K562 (cell line): ENCODE results near the gene NTM. TPM values are rescaled to one million over a fixed set of nuclear protein-coding genes. Genes with fewer than 3 reads are reported as not detected.

Experiments
- ATAC-seq: fragments of 200-7000 bp; cut with Tn5 transposase; 3 replicates; pipeline ENCODE4 v1.9.1; 2020; ENCODE audit warnings: moderate library complexity
- BruUV-seq: library from RNA; stranded (reverse); fragments of 400-500 nt; replicated peaks from 2 replicates; lab custom pipeline; 2021; lab: Mats Ljungman, UMichigan
- CTCF ChIA-PET: fragments of 300-600 bp; formaldehyde crosslinking; extraction: SDS; loops from one replicate; lab custom pipeline; 2021; ENCODE audit warnings: low intra/inter-chr PET ratio; lab: Yijun Ruan, JAX
- POLR2A ChIA-PET: fragments of 300-600, 350-650 bp; sonication (Branson Sonifier 250); formaldehyde crosslinking; extraction: SDS; loops from one replicate; lab custom pipeline; 2021; ENCODE audit warnings: antibody characterized with exemption, inconsistent platforms; lab: Yijun Ruan, JAX
- DNase-seq, 4 experiments: peaks; one replicate each; pipeline versions ENCODE4 v3.0.0 to v3.0.0-alpha.2; 2011 to 2018; ENCODE audit warnings: low spot score in 3 of 4, mixed read lengths in 3 of 4; ENCODE audit errors: extremely low read depth in 1 of 4
- FAIRE-seq: peaks from 2 replicates; lab custom pipeline; 2011; peaks lifted over from hg19 to GRCh38; lab: Jason Lieb, UNC
- H2AFZ ChIP-seq: 2 replicates; pipeline ENCODE4 v1.6.0; 2011; ENCODE audit warnings: low read depth, low read length, control low read depth, inconsistent platforms
- H3K27ac ChIP-seq: fragments of 200-600 bp; 3 replicates; pipeline ENCODE4 v1.8.0; 2011; ENCODE audit warnings: low read depth, mild to moderate bottlenecking, control low read depth, inconsistent platforms, low read length, moderate library complexity, mixed read lengths; ENCODE audit errors: extremely low read depth
- H3K27me3 ChIP-seq, 2 experiments: fragments of 300-600 bp in 1 of 2; 2 replicates in 1 of 2; 3 replicates in 1 of 2; pipeline versions ENCODE4 v1.6.0 to v1.8.0; 2011; ENCODE audit warnings: inconsistent platforms in 2 of 2, low read length in 2 of 2, mild to moderate bottlenecking in 1 of 2, mixed read lengths in 1 of 2, moderate library complexity in 1 of 2; ENCODE audit not compliant: control insufficient read depth in 2 of 2, insufficient read depth in 2 of 2
- H3K36me3 ChIP-seq: fragments of 300-600 bp; 3 replicates; pipeline ENCODE4 v1.8.0; 2011; ENCODE audit warnings: mild to moderate bottlenecking, low read length, inconsistent platforms; ENCODE audit not compliant: control insufficient read depth, insufficient read depth
- H3K4me1 ChIP-seq, 2 experiments: fragments of 200-600 bp in 1 of 2; replicated peaks in 1 of 2; 2 replicates in 1 of 2; 3 replicates in 1 of 2; pipeline versions ENCODE4 v1.5.1 to v1.8.0; 2011; ENCODE audit warnings: inconsistent platforms in 2 of 2, low read length in 2 of 2, mild to moderate bottlenecking in 1 of 2, mixed read lengths in 1 of 2, moderate library complexity in 1 of 2; ENCODE audit not compliant: control insufficient read depth in 2 of 2, insufficient read depth in 2 of 2
- H3K4me2 ChIP-seq: 2 replicates; pipeline ENCODE4 v1.6.1; 2011; ENCODE audit warnings: low read length, control low read depth, inconsistent platforms, mixed read lengths; ENCODE audit not compliant: insufficient read depth
- H3K4me3 ChIP-seq: fragments of 200-600 bp; sonication (generic), shearing (Covaris generic); 2 replicates; pipeline ENCODE4 v1.5.1; 2016; ENCODE audit warnings: control low read depth, inconsistent platforms
- H3K79me2 ChIP-seq: fragments of 200-600 bp; 3 replicates; pipeline ENCODE4 v1.8.0; 2011; ENCODE audit warnings: low read length, inconsistent platforms; ENCODE audit not compliant: control insufficient read depth, insufficient read depth
- H3K9ac ChIP-seq, 2 experiments: 2 replicates each; pipeline versions ENCODE4 v1.6.0 to v1.6.1; 2011; ENCODE audit warnings: low read depth in 2 of 2, low read length in 2 of 2, control low read depth in 1 of 2, inconsistent platforms in 1 of 2, mild to moderate bottlenecking in 1 of 2, mixed read lengths in 1 of 2; ENCODE audit not compliant: insufficient read depth in 1 of 2
- H3K9me1 ChIP-seq: one replicate; pipeline ENCODE4 v1.6.0; 2011; ENCODE audit warnings: inconsistent platforms, mild to moderate bottlenecking, low read length, moderate library complexity; ENCODE audit not compliant: control insufficient read depth, insufficient read depth
- H3K9me3 ChIP-seq: replicated peaks from 2 replicates; pipeline ENCODE4 v1.5.1; 2011; ENCODE audit warnings: low read depth, low read length, inconsistent platforms; ENCODE audit not compliant: control insufficient read depth, insufficient read depth
- H4K20me1 ChIP-seq: replicated peaks from 2 replicates; pipeline ENCODE4 v1.6.1; 2011; ENCODE audit warnings: low read length, inconsistent platforms, mixed read lengths; ENCODE audit not compliant: control insufficient read depth, insufficient read depth
- CBFB ChIP-seq: sonication (generic); formaldehyde crosslinking; IDR thresholded peaks from 2 replicates; pipeline ENCODE4 v1.4.0; 2020; ENCODE audit warnings: mild to moderate bottlenecking, missing genetic modification reagents
- ETV5 ChIP-seq: sonication (generic); formaldehyde crosslinking; IDR thresholded peaks from 2 replicates; pipeline ENCODE4 v1.4.0; 2020; ENCODE audit warnings: low read depth, mild to moderate bottlenecking, missing genetic modification reagents
- RBFOX2 ChIP-seq: fragments of 200-400 bp; formaldehyde crosslinking; IDR thresholded peaks from 2 replicates; pipeline ENCODE4 v1.6.1; 2017; ENCODE audit warnings: low read depth, mild to moderate bottlenecking, low read length, moderate library complexity
- RBM14 ChIP-seq: fragments of 200-400 bp; formaldehyde crosslinking; IDR thresholded peaks from 2 replicates; pipeline ENCODE4 v1.6.1; 2018; ENCODE audit warnings: low read depth, mild to moderate bottlenecking, low read length, moderate library complexity, borderline replicate concordance; ENCODE audit not compliant: insufficient read depth
- RBM25 ChIP-seq: fragments of 200-400 bp; formaldehyde crosslinking; IDR thresholded peaks from 2 replicates; pipeline ENCODE4 v1.6.1; 2018; ENCODE audit warnings: low read length, low read depth, moderate library complexity; ENCODE audit not compliant: severe bottlenecking
- SETDB1 ChIP-seq: IDR thresholded peaks from one replicate; pipeline ENCODE4 v1.6.1; 2012; ENCODE audit warnings: low read length, control low read depth, inconsistent platforms
- TAF1 ChIP-seq: IDR thresholded peaks from 2 replicates; pipeline ENCODE4 v1.6.1; 2011; ENCODE audit warnings: mild to moderate bottlenecking, low read length, moderate library complexity; ENCODE audit not compliant: insufficient read depth, control insufficient read depth, severe bottlenecking; ENCODE audit errors: extremely low read depth
- TEAD2 ChIP-seq: fragments of 450-650 bp; IDR thresholded peaks from 2 replicates; pipeline ENCODE4 v1.6.1; 2016; ENCODE audit warnings: missing genetic modification characterization, control low read depth, missing compliant biosample characterization
- THRAP3 ChIP-seq: fragments of 450-650 bp; IDR thresholded peaks from 2 replicates; pipeline ENCODE4 v1.6.1; 2016; ENCODE audit warnings: mild to moderate bottlenecking, inconsistent platforms, borderline replicate concordance
- ZKSCAN3 ChIP-seq: fragments of 250-450 bp; sonication (Bioruptor Pico); IDR thresholded peaks from 2 replicates; pipeline ENCODE4 v1.4.0; 2020
- ZNF311 ChIP-seq: fragments of 250-450 bp; sonication (Bioruptor Pico); IDR thresholded peaks from 2 replicates; pipeline ENCODE4 v1.4.0; 2020; ENCODE audit warnings: mild to moderate bottlenecking, moderate library complexity
- ZNF696 ChIP-seq: fragments of 250-450 bp; sonication (Bioruptor Pico); conservative IDR thresholded peaks from 2 replicates; pipeline ENCODE4 v1.4.0; 2020; ENCODE audit warnings: mild to moderate bottlenecking, moderate library complexity
- ZNF780A ChIP-seq: fragments of 250-450 bp; sonication (Bioruptor Pico); IDR thresholded peaks from 2 replicates; pipeline ENCODE4 v1.5.0; 2021; ENCODE audit warnings: mild to moderate bottlenecking
- WGBS: fragments of 100-300 bp; shearing (Covaris generic); methylation state at CpG from one replicate; pipeline ENCODE4 v1.1.6; 2016; ENCODE audit warnings: low coverage, mixed read lengths; ENCODE audit not compliant: insufficient coverage; ENCODE audit errors: missing lambda C conversion rate; 5-methylcytosine and 5-hydroxymethylcytosine counted together
- in situ Hi-C: fragments of 300-500 bp; cut with MboI; formaldehyde crosslinking; loops from 4 replicates; pipeline ENCODE4 v1.15.0; 2018; ENCODE audit warnings: inconsistent platforms, mixed read lengths
- intact Hi-C: fragments of 100-400 bp; cut with micrococcal nuclease; formaldehyde crosslinking; loops from 2 replicates; pipeline ENCODE4 v1.14.2; 2022
- polyA plus RNA-seq, 8 experiments: library from polyadenylated mRNA; depleted of rRNA in 4 of 8; stranded (reverse) in 5 of 8; unstranded in 3 of 8; fragments of >200 nt; fragmentation: Nextera tagmentation in 2 of 8; fragmentation: Illumina TruSeq in 1 of 8; extraction: Ambion mirVana in 2 of 8; extraction: Trizol in 1 of 8; gene quantifications; 2 replicates each; pipeline versions ENCODE4 v1.2.1 to v1.2.3, GENCODE V29; 2011 to 2014; ENCODE audit warnings: inconsistent platforms in 1 of 8, missing spikeins in 1 of 8
- total RNA-seq, 7 experiments: library from RNA; depleted of rRNA in 6 of 7; stranded (reverse); fragments of >200 nt in 6 of 7; fragmentation: Illumina TruSeq in 2 of 7; extraction: Trizol in 2 of 7; gene quantifications; 2 replicates each; pipeline versions ENCODE4 v1.2.1 to v1.2.3, GENCODE V29; 2011 to 2021; ENCODE audit warnings: low replicate concordance in 1 of 7
- TF ChIP-seq, protein P1 (sequence below): fragments of 450-650 bp; IDR thresholded peaks from 2 replicates; pipeline ENCODE4 v1.6.1; 2017; ENCODE audit warnings: mild to moderate bottlenecking, moderate library complexity
- TF ChIP-seq, protein P2 (sequence below): sonication (generic); formaldehyde crosslinking; IDR thresholded peaks from 2 replicates; pipeline ENCODE4 v1.8.1; 2023; ENCODE audit warnings: missing genetic modification reagents, mild to moderate bottlenecking, borderline replicate concordance
- TF ChIP-seq, protein P3 (sequence below): sonication (generic); formaldehyde crosslinking; IDR thresholded peaks from 2 replicates; pipeline ENCODE4 v1.8.1; 2023; ENCODE audit warnings: mild to moderate bottlenecking, missing genetic modification reagents, moderate library complexity

NTM gene
- total and polyA plus RNA-seq, 9 of the 15 experiments (the other 6 are each of a cell fraction or from before 2014, with no cell fraction given) = not detected

GRCh38 chr11:131685206-131685605 is 314.8 kb downstream of the NTM start:
- Histone ChIP-seq H3K27ac (no peak overlapping the region), H4K20me1 (no peaks in the 10 kb centered on the region), H3K4me3 (no peak overlapping the region), H3K79me2 (no peaks in the 10 kb centered on the region), H3K4me2 (no peak overlapping the region), H3K9me1 (no peaks in the 10 kb centered on the region), H3K9me3 (no peaks in the 10 kb centered on the region), H3K36me3 (no peaks in the 10 kb centered on the region), H3K4me1 (peaks cover 0 to 7% of the 10 kb centered on the region in 2 experiments; a peak in 2 of 5 replicates), H3K9ac (no peak overlapping the region), H2AFZ (no peak overlapping the region), H3K27me3 (peaks cover 0 to 11% of the 10 kb centered on the region in 2 experiments; a peak in 3 of 5 replicates)
- DNase-seq (no peak), FAIRE-seq (no peak), ATAC-seq (no peak)
- 0% methylated on average over 6 of the region's 6 CpGs for WGBS
- intact Hi-C loops (no loop called here), in situ Hi-C loops (no loop called here)
- ChIA-PET CTCF (no interaction called here), POLR2A (no interaction called here)
- BruUV-seq = no TSS peak
- TF ChIP-seq RBM25 (no peak), CBFB (CRISPR knock-in tag) (no peak), RBM14 (no peak), RBFOX2 (no peak), TAF1 (no peak), THRAP3 (no peak), ZNF780A (CRISPR knock-in tag) (no peak), ZNF696 (CRISPR knock-in tag) (no peak), TEAD2 (tag) (no peak), ETV5 (CRISPR knock-in tag) (no peak), ZKSCAN3 (CRISPR knock-in tag) (no peak), ZNF311 (no peak), SETDB1 (no peak)
- TF ChIP-seq, protein P1, sequence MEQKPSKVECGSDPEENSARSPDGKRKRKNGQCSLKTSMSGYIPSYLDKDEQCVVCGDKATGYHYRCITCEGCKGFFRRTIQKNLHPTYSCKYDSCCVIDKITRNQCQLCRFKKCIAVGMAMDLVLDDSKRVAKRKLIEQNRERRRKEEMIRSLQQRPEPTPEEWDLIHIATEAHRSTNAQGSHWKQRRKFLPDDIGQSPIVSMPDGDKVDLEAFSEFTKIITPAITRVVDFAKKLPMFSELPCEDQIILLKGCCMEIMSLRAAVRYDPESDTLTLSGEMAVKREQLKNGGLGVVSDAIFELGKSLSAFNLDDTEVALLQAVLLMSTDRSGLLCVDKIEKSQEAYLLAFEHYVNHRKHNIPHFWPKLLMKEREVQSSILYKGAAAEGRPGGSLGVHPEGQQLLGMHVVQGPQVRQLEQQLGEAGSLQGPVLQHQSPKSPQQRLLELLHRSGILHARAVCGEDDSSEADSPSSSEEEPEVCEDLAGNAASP = no peak
- TF ChIP-seq, protein P2, sequence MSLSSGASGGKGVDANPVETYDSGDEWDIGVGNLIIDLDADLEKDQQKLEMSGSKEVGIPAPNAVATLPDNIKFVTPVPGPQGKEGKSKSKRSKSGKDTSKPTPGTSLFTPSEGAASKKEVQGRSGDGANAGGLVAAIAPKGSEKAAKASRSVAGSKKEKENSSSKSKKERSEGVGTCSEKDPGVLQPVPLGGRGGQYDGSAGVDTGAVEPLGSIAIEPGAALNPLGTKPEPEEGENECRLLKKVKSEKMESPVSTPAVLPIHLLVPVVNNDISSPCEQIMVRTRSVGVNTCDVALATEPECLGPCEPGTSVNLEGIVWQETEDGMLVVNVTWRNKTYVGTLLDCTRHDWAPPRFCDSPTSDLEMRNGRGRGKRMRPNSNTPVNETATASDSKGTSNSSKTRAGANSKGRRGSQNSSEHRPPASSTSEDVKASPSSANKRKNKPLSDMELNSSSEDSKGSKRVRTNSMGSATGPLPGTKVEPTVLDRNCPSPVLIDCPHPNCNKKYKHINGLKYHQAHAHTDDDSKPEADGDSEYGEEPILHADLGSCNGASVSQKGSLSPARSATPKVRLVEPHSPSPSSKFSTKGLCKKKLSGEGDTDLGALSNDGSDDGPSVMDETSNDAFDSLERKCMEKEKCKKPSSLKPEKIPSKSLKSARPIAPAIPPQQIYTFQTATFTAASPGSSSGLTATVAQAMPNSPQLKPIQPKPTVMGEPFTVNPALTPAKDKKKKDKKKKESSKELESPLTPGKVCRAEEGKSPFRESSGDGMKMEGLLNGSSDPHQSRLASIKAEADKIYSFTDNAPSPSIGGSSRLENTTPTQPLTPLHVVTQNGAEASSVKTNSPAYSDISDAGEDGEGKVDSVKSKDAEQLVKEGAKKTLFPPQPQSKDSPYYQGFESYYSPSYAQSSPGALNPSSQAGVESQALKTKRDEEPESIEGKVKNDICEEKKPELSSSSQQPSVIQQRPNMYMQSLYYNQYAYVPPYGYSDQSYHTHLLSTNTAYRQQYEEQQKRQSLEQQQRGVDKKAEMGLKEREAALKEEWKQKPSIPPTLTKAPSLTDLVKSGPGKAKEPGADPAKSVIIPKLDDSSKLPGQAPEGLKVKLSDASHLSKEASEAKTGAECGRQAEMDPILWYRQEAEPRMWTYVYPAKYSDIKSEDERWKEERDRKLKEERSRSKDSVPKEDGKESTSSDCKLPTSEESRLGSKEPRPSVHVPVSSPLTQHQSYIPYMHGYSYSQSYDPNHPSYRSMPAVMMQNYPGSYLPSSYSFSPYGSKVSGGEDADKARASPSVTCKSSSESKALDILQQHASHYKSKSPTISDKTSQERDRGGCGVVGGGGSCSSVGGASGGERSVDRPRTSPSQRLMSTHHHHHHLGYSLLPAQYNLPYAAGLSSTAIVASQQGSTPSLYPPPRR = no peak
- TF ChIP-seq, protein P3, sequence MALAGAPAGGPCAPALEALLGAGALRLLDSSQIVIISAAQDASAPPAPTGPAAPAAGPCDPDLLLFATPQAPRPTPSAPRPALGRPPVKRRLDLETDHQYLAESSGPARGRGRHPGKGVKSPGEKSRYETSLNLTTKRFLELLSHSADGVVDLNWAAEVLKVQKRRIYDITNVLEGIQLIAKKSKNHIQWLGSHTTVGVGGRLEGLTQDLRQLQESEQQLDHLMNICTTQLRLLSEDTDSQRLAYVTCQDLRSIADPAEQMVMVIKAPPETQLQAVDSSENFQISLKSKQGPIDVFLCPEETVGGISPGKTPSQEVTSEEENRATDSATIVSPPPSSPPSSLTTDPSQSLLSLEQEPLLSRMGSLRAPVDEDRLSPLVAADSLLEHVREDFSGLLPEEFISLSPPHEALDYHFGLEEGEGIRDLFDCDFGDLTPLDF (CRISPR knock-in tag) = no peak
